Esophagus squamous epithelium (tissue), 5 donors: Measurements from ENCODE around the gene AP2A2. TPM values are rescaled to one million over a fixed set of nuclear protein-coding genes. Genes with fewer than 3 reads are reported as not detected.

Source experiments
- DNase-seq: peaks from one replicate; lab custom pipeline; 2025; lab: John Stamatoyannopoulos, UW
- H3K27ac ChIP-seq, 4 donors: fragments of 200-600 bp; sonication (generic); one replicate each; pipeline ENCODE4 v1.5.1; 2016 to 2019; ENCODE audit warnings: mild to moderate bottlenecking in 1 of 4
- H3K27me3 ChIP-seq, 4 donors: fragments of 200-600 bp; sonication (generic); 1 replicate in 3 of 4; 2 replicates in 1 of 4; pipeline versions ENCODE4 v1.5.1 to v1.6.0; 2017 to 2021; ENCODE audit warnings: antibody characterized with exemption in 1 of 4
- H3K36me3 ChIP-seq, 3 donors: fragments of 200-600 bp; sonication (generic); one replicate each; pipeline ENCODE4 v1.5.1; 2016 to 2019
- H3K4me1 ChIP-seq, 3 donors: fragments of 200-600 bp; sonication (generic); one replicate each; pipeline ENCODE4 v1.5.1; 2017 to 2019
- H3K4me3 ChIP-seq, 4 donors: fragments of 200-600 bp; sonication (generic); 1 replicate in 3 of 4; 2 replicates in 1 of 4; pipeline ENCODE4 v1.5.1; 2016 to 2019; ENCODE audit warnings: mild to moderate bottlenecking in 2 of 4, moderate library complexity in 1 of 4
- H3K9me3 ChIP-seq, 3 donors: fragments of 200-600 bp; sonication (generic); one replicate each; pipeline ENCODE4 v1.5.1; 2016 to 2019
- CTCF ChIP-seq, 6 experiments: fragments of 450-650 bp in 4 of 6; fragments of 200-600 bp in 2 of 6; sonication (generic) in 2 of 6; IDR thresholded peaks; one replicate each; pipeline ENCODE4 v1.5.1; 2016 to 2019; ENCODE audit warnings: antibody characterized with exemption in 6 of 6, mild to moderate bottlenecking in 4 of 6, moderate library complexity in 4 of 6
- POLR2A ChIP-seq, 4 donors: fragments of 450-650 bp; IDR thresholded peaks; one replicate each; pipeline ENCODE4 v1.6.1; 2017; ENCODE audit warnings: antibody characterized with exemption in 4 of 4, mild to moderate bottlenecking in 4 of 4, moderate library complexity in 3 of 4
- WGBS, 2 donors: methylation state at CpG; one replicate each; pipeline ENCODE4 v1.1.5; 2018; 5-methylcytosine and 5-hydroxymethylcytosine counted together
- intact Hi-C: fragments of 100-400 bp; cut with DNase I; formaldehyde crosslinking; loops from one replicate; pipeline ENCODE4 v1.15.0; 2022
- total RNA-seq, 4 donors: library from RNA; depleted of rRNA; stranded (reverse); fragments of >200 nt; gene quantifications; one replicate each; pipeline ENCODE4 v1.1.0, GENCODE V29; 2016
- donor health status: DM: yes; HTN: yes; CAD: no.

AP2A2 gene
- total RNA-seq, 4 donors from 2014 or later: 19.8 to 48.6 (median 28.5) TPM

DNA sequence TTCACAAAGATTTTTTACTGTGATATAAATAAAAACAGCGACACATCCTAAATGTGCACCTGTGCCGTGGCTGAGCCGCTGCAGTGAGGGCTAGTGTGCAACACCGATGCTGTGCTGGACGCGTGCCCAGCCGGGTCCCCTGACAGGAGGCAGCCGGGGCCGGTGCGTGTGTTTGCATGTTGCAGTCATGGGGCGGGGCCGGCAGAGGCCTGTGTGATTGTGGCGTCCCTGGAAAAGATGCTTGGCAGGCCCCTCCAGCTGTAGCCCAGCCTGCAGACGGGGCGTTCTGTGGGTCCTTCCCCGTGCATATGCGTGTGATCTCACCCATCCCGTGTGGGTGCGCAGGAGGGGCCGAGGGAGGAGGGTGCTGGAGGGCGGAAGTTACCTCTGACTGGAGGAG, 80.3 kb downstream of the AP2A2 start:
- Histone ChIP-seq H3K27ac (no peak overlapping the region), H3K4me3 (no peak overlapping the region), H3K36me3 (peaks cover 29 to 100% (median 44%) of the 10 kb centered on the region in 3 donors), H3K27me3 (no peaks in the 10 kb centered on the region), H3K4me1 (peaks cover 0 to 4% (median 0%) of the 10 kb centered on the region in 3 donors), H3K9me3 (no peaks in the 10 kb centered on the region)
- 54 to 56% methylated on average over 11 of the region's 21 CpGs for WGBS, 2 donors
- intact Hi-C loops: no loop called here
- no peak for TF ChIP-seq POLR2A (IDR thresholded peaks at IDR 0.05)
- TF ChIP-seq CTCF (IDR thresholded peaks at IDR 0.05): no peak
- no peak for DNase-seq

DNA sequence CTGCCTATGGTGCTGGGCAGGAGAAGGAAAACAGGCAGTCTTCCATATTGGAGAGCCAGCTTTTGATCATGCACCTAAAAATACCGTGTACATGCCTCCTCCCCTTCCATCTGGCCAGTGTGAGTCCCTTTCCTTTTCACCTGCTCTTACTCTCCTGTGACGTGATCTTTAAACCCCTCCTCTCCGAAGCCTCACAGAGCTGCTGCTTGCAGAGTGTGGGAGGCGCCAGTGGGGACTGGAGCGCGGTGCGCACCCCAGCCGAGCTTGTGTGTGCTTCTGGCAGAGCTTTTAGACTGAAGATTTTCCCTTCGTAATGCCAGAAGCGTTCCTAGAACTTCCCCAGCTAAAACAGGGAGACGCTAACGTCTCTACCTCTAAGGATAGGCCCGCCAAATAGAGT, 81.1 kb downstream of the AP2A2 start:
- 89 to 90% methylated on average over 9 to 12 of the region's 13 CpGs for WGBS, 2 donors
- TF ChIP-seq CTCF (IDR thresholded peaks at IDR 0.05) (no peak), POLR2A (IDR thresholded peaks at IDR 0.05) (no peak)
- Histone ChIP-seq H3K4me3 (no peak overlapping the region), H3K4me1 (peaks cover 0 to 4% (median 0%) of the 10 kb centered on the region in 3 donors), H3K36me3 (peaks cover 34 to 100% (median 47%) of the 10 kb centered on the region in 3 donors), H3K27me3 (no peaks in the 10 kb centered on the region), H3K9me3 (no peaks in the 10 kb centered on the region), H3K27ac (no peak overlapping the region)
- no peak for DNase-seq
- intact Hi-C loops: no loop called here

GRCh38 chr11:1007279-1007678, 81.6 kb downstream of the AP2A2 start:
- no peak for DNase-seq
- Histone ChIP-seq H3K4me3 (no peak overlapping the region), H3K27ac (no peak overlapping the region), H3K9me3 (no peaks in the 10 kb centered on the region), H3K36me3 (peaks cover 36 to 100% (median 43%) of the 10 kb centered on the region in 3 donors), H3K27me3 (no peaks in the 10 kb centered on the region), H3K4me1 (peaks cover 0 to 4% (median 0%) of the 10 kb centered on the region in 3 donors)
- intact Hi-C loops: no loop called here
- 90 to 91% methylated on average over 6 to 10 of the region's 10 CpGs for WGBS, 2 donors
- TF ChIP-seq POLR2A (IDR thresholded peaks at IDR 0.05) (no peak), CTCF (IDR thresholded peaks at IDR 0.05) (no peak)

DNA sequence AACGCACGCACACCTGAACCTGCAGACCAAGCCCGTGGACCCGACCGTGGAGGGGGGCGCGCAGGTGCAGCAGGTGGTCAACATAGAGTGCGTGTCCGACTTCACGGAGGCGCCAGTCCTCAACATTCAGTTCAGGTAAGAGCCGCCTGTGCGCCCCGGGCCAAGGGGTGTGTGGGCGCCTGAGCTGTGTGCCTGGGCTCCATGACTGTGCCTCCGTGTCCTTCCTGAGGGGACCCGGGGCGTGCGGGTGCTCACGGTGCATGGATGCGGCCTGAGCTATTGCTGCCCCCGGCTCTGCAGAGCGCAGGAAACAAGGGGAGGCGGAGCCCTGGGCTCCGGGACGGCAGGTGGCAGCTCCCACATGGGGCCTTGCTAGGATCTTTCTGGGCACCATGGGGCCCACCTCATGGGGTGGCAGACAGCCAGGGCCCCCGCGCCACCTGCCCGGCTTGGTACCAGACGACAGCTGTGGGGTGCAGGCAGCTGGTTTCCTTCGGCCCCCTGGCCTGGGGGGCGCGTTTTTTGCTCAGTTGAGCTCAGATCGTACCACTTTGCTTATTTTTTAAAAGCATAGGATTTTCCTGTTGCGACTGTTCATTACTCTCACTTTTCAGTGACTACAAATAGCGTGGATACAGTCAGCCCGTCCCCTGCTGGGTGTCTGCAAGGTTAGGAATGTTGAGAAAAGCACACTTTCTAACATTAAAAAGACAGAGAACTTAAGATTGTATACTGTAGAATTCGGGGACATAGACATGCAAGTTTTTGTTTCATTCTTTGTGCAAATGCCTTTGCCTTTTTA, 82.5 kb downstream of the AP2A2 start:
- WGBS, 2 donors: 86 to 94% methylated on average over 7 to 10 of the region's 38 CpGs
- TF ChIP-seq CTCF (IDR thresholded peaks at IDR 0.05) (no peak), POLR2A (IDR thresholded peaks at IDR 0.05) (no peak)
- H3K9me3 ChIP-seq: no peaks in the 10 kb centered on the region
- H3K4me1 ChIP-seq: peaks cover 0 to 4% (median 0%) of the 10 kb centered on the region in 3 donors
- no peak overlapping the region for H3K4me3 ChIP-seq
- H3K36me3 ChIP-seq: peaks cover 37 to 98% (median 37%) of the 10 kb centered on the region in 3 donors
- DNase-seq: no peak
- no peaks in the 10 kb centered on the region for H3K27me3 ChIP-seq
- intact Hi-C loops: no loop called here
- H3K27ac ChIP-seq: no peak overlapping the region

DNA sequence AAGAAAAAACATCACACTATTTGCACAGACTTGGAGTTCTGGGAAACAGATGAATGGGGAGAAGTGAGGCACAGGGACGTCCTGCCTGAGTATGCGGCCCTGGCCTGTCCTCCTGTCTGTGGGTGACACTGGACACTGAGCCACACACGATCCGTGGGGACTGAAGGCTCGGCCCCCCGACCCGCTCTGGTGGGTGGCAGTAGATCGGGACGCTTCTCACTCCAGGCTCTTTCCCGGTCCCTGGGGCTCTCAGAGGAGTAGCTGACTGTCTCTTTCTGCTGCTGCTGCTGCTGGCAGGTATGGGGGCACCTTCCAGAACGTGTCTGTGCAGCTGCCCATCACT, 83.1 kb downstream of the AP2A2 start:
- no peak for DNase-seq
- Histone ChIP-seq H3K4me1 (peaks cover 0 to 4% (median 0%) of the 10 kb centered on the region in 3 donors), H3K27ac (no peak overlapping the region), H3K9me3 (no peaks in the 10 kb centered on the region), H3K27me3 (no peaks in the 10 kb centered on the region), H3K4me3 (no peak overlapping the region), H3K36me3 (peaks cover 37 to 98% (median 37%) of the 10 kb centered on the region in 3 donors)
- TF ChIP-seq CTCF (IDR thresholded peaks at IDR 0.05) (no peak), POLR2A (IDR thresholded peaks at IDR 0.05) (no peak)
- intact Hi-C loops: no loop called here
- 75 to 90% methylated on average over 4 to 8 of the region's 11 CpGs for WGBS, 2 donors
